ENCODE results near the gene ATP5F1C.
"Not testable (repeated sequence)": the region's sequence is repeated elsewhere in the genome, so short reads cannot be mapped to it uniquely, and the experiment has no call there.

ATP5F1C gene

GRCh38 chr10:7804216-7804615 lies 16.2 kb downstream of the ATP5F1C start:
- ChIA-PET POLR2A (no interaction called here), CTCF (interaction anchor here (0.6 to 2.1 kb wide), 2 partner anchors 12 to 288 kb away, joined by 3 to 6 read pairs; no protein-coding TSS in a partner anchor)
- no peak for TF ChIP-seq CTCF (IDR thresholded peaks at IDR 0.05; ENCODE audit: control extremely low read depth, extremely low read depth, low read depth, missing control alignments)
- DNase-seq (ENCODE audit: extremely low spot score): no peak

- no peak for DNase-seq (ENCODE audit: extremely low spot score)
- ChIA-PET POLR2A (no interaction called here), CTCF (interaction anchor here (2.1 to 2.4 kb wide), 2 partner anchors 9 to 13 kb away, joined by 6 to 7 read pairs; no protein-coding TSS in a partner anchor)
- TF ChIP-seq CTCF (IDR thresholded peaks at IDR 0.05; ENCODE audit: control extremely low read depth, extremely low read depth, low read depth, missing control alignments): no peak
These were observed 16.8 kb downstream of the ATP5F1C start for GRCh38 chr10:7804741-7805140.

GRCh38 chr10:7808686-7809267 lies 20.8 kb downstream of the ATP5F1C start:
- TF ChIP-seq CTCF (IDR thresholded peaks at IDR 0.05; ENCODE audit: control extremely low read depth, extremely low read depth, low read depth, missing control alignments): no peak
- POLR2A ChIA-PET: interaction anchor here (0.5 to 1.1 kb wide), 2 partner anchors 11 to 14 kb away, joined by 3 to 4 read pairs; no protein-coding TSS in a partner anchor
- no peak for DNase-seq (ENCODE audit: extremely low spot score)
- CTCF ChIA-PET: interaction anchor here (0.7 to 3.6 kb wide), 5 partner anchors 10 to 16 kb away, joined by 3 to 17 read pairs (median 4); partner anchors contain the start of gene TAF3

DNA sequence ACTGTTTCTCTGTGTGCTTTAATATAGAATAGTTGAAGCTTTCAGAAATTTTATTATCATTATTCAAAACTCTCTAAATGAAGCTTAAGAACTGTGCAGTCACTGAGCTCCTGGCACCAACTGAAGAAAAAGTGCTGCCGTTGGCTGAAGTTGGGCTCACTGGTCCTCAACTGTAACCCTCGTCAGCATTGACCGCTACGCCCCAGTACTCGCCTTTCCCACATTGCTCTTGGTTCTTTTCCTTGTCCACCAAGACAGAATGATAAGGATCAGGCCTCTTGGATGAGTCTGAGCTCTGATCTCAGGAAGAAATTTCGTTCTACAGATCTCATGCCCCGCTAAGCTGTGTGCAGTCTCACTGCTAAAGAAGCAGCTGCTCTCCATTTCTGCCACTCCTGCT lies 22.5 kb downstream of the ATP5F1C start:
- no peak for TF ChIP-seq CTCF (IDR thresholded peaks at IDR 0.05; ENCODE audit: control extremely low read depth, extremely low read depth, low read depth, missing control alignments)
- DNase-seq (ENCODE audit: extremely low spot score): no peak
- ChIA-PET POLR2A (no interaction called here), CTCF (interaction anchor here (1.0 to 3.6 kb wide), 3 partner anchors 8 to 12 kb away, joined by 3 to 17 read pairs (median 3); partner anchors contain the start of gene TAF3)

GRCh38 chr10:7811000-7811399 lies 23.0 kb downstream of the ATP5F1C start:
- ChIA-PET POLR2A (no interaction called here), CTCF (interaction anchor here (1.0 to 1.3 kb wide), 2 partner anchors 11 to 12 kb away, joined by 3 read pairs; no protein-coding TSS in a partner anchor)
- no peak for DNase-seq (ENCODE audit: extremely low spot score)
- no peak for TF ChIP-seq CTCF (IDR thresholded peaks at IDR 0.05; ENCODE audit: control extremely low read depth, extremely low read depth, low read depth, missing control alignments)

DNA sequence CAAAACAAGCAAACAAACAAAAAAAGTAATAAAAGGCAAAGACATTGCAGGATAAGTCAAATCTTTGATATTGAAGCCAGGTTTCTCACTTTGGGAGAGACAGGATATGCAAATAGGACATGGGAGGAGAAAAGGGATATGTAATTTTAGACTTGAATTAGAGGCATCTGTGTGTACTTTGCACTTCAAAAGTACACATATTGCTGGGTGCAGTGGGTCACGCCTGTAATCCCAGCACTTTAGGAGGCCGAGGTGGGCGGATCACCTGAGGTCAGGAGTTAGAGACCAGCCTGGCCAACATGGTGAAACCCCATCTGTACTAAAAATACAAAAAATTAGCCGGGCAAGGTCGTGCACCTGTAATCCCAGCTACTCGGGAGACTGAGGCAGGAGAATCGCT lies 23.8 kb downstream of the ATP5F1C start:
- POLR2A ChIA-PET; DNase-seq (ENCODE audit: extremely low spot score): not testable (repeated sequence)

GRCh38 chr10:7813481-7813880 lies 25.5 kb downstream of the ATP5F1C start:
- ChIA-PET CTCF (interaction anchor here (1.0 to 1.2 kb wide), 2 partner anchors 14 to 15 kb away, joined by 3 read pairs; no protein-coding TSS in a partner anchor), POLR2A (no interaction called here)
- no peak for DNase-seq (ENCODE audit: extremely low spot score)
- TF ChIP-seq CTCF (IDR thresholded peaks at IDR 0.05; ENCODE audit: control extremely low read depth, extremely low read depth, low read depth, missing control alignments): no peak

More for the DNA sequence above, 23.8 kb downstream of the ATP5F1C start:
- CTCF ChIA-PET: not testable (repeated sequence)

All from GM10248 (cell line).